VCaP (cell line): ENCODE results near the gene ABCG2.

Experiments
- H3K27ac ChIP-seq: fragments of 450-650 bp; 2 replicates; pipeline ENCODE4 v1.5.1; 2017
- CTCF ChIP-seq: fragments of 450-650 bp; conservative IDR thresholded peaks from 2 replicates; pipeline ENCODE4 v1.5.1; 2017; ENCODE audit warnings: mild to moderate bottlenecking, moderate library complexity

Gene ABCG2

GRCh38 chr4:88196013-88196365, 37.5 kb upstream of the ABCG2 start:
- no peak for TF ChIP-seq CTCF
- H3K27ac ChIP-seq = peak overlapping the region; percentile 60

GRCh38 chr4:88195328-88196012, 37.0 kb upstream of the ABCG2 start:
- peak overlapping the region; percentile 60 for H3K27ac ChIP-seq
- no peak for TF ChIP-seq CTCF

- TF ChIP-seq CTCF = no peak
- H3K27ac ChIP-seq = peak overlapping the region; percentile 44
These were observed 33.0 kb upstream of the ABCG2 start for GRCh38 chr4:88191404-88191803.

GRCh38 chr4:88189881-88190585, 31.6 kb upstream of the ABCG2 start:
- TF ChIP-seq CTCF = no peak
- H3K27ac ChIP-seq = peak overlapping the region; percentile 44

- no peak for TF ChIP-seq CTCF
- H3K27ac ChIP-seq = peak overlapping the region; percentile 44
These were observed 30.9 kb upstream of the ABCG2 start for GRCh38 chr4:88189418-88189738.

- peak overlapping the region; percentile 44; the same call in 1 of the 2 replicates for H3K27ac ChIP-seq
- no peak for TF ChIP-seq CTCF
These were observed 30.4 kb upstream of the ABCG2 start for GRCh38 chr4:88188738-88189417.

GRCh38 chr4:88187766-88188165, 29.3 kb upstream of the ABCG2 start:
- TF ChIP-seq CTCF = no peak
- no peak overlapping the region for H3K27ac ChIP-seq
